GM19324 (cell line): ENCODE data around the gene SHC1.
A peak's percentile ranks its signal among the peaks of the same experiment; 100 is the strongest.

ENCODE experiments used
- ATAC-seq: cut with Tn5 transposase; IDR thresholded peaks from one replicate; pipeline ENCODE4 v1.9.1; 2021; ENCODE audit warnings: mild to moderate bottlenecking, moderate library complexity; ENCODE audit not compliant: unreplicated experiment, low FRiP score

SHC1 gene, protein sequence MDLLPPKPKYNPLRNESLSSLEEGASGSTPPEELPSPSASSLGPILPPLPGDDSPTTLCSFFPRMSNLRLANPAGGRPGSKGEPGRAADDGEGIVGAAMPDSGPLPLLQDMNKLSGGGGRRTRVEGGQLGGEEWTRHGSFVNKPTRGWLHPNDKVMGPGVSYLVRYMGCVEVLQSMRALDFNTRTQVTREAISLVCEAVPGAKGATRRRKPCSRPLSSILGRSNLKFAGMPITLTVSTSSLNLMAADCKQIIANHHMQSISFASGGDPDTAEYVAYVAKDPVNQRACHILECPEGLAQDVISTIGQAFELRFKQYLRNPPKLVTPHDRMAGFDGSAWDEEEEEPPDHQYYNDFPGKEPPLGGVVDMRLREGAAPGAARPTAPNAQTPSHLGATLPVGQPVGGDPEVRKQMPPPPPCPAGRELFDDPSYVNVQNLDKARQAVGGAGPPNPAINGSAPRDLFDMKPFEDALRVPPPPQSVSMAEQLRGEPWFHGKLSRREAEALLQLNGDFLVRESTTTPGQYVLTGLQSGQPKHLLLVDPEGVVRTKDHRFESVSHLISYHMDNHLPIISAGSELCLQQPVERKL

DNA sequence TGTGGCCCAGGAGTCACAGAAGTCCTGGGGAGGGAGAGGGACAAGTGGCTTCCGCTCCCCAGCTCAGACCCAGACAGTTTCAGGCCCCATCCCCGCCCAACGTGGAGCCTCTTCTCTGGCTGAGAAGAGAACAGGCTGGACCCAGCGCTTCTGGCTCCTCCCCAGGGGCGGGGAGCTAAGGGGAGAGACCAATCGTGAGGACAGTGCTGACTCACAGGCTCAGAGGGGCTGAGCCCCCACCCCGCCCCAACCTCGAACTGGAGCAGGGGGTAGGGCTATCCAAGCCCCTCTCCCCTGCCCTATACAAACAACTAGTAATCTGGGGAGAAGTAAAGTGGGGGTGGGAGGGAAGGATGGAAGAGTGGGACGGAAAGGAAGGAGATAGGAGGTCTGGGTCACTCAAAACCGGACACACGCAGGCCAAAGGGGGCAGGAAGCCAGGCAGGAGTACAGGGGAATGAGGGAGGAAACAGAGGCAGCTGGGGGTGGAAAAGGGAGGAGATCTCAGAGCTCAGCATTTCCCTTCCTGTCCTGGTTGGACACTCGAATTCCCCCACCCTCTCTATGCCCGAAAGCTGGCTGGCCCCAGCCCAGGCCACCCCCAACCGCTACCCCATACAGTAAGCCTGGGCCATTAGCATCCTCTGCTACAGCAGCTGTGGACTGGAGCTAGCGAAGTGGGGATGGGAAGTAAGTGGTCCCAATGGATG lies at the start of gene SHC1:
TSS of gene SHC1 (minus strand) at position 117 of the 710 bp plus-strand sequence. CDS start 221 bp downstream, outside the sequence.
- no peak for ATAC-seq

DNA sequence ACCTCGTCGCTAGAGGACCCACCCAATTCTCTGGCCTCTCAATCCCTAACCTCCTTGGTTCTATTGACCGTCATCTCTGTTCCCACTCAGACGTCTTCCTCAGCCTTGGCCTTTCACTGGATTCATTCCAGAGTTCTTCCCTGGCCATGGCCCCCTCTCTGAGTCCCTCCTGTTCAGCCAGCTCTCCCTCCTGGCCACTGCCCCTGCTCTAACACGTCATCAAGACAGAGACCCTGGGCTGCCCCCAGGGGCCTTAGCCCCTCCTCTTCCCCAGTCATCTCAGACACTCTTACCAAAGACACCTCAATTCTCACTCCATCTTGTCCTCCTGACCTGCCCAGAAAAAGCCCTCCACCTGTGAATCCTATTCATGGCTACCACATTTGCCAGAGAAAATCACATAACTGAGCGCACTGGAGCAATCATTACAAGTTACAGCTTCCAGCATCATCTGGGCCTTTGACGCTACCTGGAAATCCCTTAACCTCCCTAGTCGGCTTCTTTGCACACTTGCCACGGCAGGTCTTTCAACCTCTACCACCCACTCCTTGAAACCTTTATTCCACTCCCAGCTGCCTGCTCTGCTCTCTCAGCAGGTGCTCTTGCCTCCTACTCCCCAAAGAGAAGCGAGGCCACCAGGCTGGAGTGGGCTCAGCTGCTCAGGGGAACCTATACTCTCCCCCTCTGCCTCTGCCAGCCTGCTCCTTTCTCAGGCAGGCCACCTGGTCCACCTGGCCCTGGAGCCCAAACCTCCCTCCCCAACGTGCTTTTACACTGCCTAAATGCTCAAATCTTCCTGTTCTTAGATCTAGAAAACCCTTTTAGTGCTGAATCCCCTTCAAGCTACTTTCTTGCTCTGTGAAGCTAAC lies 49.1 kb upstream of the SHC1 start:
- ATAC-seq = no peak

DNA sequence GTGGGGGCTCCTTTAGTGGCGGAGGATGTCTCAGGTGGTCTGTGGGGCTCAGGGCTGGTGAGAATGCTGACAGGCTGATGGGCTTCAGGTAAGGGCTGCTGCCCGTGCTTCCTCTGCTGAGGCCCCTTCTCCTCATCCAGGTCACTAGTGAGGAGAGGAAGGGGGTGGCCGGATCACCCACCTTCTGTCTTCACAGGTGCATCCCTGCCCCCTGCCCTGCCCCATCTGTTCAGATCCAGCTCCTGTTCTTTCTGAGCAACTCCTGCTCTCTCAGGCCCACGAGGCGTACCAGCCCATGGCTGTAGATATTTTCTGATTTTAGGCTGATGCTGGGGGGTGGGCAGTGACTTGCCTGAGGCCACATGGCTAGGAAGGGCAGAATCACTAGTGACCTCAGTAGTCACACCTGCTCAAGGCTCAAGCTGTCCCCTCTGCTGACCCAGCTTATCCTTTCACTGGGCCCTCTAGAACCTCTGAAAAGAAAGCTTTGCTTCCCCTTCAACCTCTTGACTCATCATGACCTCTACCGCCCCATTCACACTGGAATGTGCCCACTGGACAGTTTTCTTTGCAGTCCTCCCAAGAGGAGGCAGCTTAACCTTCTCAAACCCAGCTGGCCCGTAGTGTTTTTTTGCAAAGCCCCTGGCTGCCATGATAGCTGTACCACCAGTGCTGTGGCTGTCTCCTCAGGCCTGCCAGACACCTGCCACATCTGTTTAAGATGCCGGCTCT lies 48.2 kb upstream of the SHC1 start:
- no peak for ATAC-seq

DNA sequence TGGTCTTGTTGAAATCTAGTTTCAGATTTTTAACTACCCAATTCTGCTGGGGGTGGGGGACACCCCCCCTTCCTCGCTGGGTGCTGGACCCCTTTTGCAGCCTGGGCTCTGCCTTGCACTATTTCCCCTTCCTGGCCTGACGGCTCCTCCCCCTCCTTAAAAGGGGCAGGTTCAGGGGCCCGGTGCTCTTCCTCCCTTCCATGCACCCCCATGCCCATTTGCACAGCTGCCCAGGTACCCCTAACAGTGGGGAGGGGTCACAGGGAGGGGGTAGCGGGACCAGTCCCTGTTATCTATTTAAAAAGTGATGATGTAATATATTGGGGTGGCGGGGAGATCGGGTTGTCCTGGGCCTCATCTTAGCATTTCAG lies 47.4 kb upstream of the SHC1 start:
- no peak for ATAC-seq

DNA sequence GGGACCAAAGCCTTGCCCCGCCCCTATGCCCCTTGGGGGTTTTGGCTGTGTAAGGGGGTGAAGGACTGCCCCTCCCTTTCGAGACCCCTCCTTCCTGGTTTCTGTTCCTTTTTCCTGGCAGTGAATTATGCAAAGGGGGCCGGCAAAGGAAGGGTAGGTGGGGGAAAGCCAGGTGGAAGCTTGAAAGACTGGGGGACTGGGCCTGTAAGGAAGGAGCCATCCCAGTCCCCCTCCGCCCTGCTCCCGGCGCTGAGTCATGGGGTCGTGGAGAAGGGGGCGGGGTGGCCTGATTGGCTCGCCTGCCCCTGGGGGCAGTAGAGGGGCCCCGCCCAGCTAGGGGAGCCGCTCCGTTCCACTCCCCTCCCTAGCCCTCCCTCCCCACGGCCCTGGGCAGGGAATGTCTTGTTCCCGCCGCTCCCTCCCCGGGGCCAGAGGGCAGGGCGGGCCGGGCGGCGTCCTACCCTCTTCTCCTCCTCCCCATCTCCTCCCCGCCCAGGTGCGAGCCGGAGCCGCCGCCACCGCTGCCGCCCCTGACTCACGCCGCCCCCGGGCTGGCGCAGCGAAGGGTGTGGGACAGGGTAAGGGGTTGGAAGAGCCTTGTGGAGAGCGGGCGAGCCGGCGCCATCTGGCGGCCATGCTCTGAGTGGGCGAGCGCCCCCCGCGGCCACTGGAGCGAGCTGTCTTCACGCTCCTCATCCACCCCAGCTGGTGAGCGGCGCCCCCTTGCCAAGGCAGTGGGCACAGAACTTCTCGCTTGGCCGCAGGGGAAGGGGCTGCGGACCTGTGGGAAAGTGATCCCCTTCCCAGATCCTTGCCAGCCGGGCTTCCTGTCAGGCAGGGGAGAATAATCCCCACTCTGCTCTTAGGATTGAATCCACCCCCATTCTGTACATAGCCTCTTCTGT lies 46.7 kb upstream of the SHC1 start:
- peak; percentile 67 for ATAC-seq

DNA sequence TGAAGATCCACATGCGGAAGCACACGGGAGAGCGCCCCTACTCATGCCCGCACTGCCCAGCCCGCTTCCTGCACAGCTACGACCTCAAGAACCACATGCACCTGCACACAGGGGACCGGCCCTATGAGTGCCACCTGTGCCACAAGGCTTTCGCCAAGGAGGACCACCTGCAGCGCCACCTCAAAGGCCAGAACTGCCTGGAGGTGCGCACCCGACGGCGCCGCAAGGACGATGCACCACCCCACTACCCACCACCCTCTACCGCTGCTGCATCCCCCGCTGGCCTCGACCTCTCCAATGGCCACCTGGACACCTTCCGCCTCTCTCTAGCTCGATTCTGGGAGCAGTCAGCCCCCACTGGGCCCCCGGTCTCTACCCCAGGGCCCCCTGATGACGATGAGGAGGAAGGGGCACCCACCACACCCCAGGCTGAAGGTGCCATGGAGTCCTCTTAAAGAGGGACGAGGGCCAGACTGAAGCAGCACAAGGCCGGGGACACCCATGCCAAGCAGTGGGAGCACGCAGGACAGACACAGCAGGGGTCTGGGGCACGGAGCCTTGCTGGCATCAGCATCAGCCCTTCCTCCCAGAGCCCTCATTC lies 45.8 kb upstream of the SHC1 start:
- ATAC-seq = no peak

DNA sequence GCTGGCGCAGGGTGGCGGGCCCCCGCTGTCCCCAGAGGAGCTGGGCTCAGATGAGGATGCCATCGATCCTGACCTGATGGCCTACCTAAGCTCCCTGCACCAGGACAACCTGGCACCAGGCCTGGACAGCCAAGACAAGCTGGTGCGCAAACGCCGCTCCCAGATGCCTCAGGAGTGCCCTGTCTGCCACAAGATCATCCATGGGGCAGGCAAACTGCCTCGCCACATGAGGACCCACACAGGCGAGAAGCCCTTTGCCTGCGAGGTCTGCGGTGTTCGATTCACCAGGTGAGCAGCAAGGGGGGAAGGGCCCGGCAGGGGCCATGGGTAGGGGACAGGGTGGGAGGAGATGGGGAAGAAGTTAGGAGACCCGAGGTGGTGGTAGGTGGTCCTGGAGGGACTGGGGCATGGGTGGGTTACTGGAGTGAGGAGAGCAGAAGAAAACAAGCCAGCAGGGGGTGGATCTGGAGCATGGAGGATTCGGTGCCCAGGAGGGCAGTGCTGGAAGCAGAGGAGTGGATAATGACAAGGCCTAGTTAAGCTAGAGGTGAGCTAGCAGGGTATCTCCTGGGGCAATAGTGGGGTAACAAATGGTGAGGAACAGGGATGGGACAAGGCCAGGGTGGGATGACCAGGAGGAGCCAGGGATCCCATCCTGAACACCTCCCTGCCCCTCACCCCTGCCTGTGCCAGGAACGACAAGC lies 45.1 kb upstream of the SHC1 start:
- ATAC-seq = no peak

DNA sequence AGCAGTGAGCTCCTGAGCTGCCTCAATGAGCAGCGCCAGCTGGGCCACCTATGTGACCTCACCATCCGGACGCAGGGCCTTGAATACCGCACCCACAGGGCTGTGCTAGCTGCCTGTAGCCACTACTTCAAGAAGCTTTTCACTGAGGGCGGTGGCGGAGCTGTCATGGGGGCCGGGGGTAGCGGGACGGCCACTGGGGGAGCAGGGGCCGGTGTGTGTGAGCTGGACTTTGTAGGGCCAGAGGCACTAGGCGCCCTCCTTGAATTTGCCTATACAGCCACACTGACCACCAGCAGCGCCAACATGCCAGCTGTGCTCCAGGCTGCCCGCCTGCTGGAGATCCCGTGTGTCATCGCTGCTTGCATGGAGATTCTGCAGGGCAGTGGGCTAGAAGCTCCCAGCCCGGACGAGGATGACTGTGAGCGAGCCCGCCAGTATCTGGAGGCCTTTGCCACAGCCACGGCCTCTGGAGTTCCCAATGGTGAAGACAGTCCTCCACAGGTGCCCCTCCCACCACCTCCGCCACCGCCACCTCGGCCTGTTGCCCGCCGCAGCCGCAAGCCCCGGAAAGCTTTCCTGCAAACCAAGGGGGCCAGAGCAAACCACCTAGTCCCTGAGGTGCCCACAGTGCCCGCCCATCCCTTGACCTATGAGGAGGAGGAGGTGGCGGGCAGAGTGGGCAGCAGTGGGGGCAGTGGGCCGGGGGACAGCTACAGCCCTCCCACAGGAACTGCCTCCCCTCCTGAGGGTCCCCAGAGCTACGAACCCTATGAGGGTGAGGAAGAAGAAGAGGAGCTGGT lies 44.4 kb upstream of the SHC1 start:
- no peak for ATAC-seq

DNA sequence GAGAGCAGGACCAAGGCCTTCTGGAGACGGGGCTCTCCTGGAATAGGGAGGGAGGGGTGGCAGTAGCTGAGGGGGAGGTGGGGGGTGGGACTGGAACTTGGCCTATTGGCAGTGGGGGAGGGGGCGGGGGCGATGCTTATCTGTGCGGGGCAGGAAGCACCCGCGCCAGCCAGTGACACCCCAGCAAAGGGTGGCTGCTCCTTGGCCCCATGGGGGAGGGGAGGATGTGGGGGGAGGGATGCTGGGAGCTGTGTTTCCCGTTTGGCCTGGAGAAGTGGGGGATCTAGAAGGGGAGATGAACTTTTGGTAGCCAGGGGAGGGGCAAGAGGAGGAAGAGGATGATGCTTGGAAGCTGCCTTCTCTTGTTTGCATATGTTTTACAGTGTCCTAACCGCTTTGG lies 43.1 kb upstream of the SHC1 start:
- no peak for ATAC-seq

DNA sequence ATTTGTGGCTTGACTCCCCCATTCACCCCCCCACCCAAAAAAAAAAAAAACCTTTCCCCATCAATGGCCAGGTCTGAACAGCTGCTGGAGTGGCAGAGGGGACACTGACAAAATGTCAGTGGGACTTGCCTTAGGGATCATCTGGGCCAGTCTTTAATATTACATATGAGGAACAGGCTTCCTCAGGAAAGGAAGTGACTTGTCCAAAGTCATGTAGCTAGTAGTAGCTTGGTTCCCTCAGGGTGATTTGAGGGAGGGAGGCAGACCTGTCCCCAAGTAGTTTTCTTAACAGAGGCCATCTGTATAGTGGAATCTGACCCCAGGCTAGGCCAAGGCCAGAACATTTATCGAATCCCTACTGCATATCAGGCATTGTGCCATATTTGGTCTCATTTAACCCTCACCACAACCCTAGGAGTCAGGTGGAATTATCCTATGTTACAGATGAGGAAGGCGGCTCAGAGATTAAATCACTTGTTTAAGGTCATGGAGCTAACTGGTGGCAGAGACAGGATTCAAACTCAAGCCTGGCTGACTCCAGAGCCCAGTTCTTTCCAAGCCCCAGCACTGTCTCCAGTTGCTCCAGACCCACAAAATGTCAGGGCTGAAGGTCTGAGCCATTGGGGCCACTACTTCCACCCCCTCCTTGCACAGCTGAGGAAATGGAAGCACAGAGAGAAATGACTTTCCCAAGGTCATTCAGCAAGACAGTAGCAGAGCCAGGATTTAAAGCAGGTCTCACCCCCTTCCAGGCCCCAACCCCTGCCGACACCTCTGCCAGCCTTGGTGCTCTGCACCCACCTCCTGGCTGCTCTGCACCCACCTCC lies 42.4 kb upstream of the SHC1 start:
- ATAC-seq = no peak

DNA sequence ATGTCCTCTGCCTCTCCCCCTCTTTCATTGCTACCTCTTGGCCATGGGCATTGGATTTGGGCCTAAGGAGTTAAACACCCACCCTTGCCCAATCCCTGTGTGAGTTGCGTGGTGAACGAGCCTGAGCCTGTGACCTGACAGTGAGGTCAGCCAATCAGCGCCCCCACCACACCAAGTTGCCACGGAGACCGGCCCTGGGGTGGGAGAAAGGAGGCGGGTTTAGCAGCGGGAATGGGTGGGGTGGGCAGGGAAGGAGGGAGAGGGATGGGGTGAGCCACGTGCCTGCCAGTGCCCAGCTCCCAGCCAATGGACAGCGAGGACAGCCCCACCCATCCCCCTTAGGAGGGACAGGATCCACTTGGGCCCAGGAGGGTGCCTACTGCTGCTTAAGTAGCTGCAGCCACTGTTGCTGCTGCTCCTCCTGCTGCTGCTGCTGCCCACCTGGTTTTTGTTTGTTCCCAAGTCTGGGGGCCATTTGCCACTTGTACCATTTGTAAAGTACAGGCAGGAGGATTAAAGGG lies 41.5 kb upstream of the SHC1 start:
- no peak for ATAC-seq

DNA sequence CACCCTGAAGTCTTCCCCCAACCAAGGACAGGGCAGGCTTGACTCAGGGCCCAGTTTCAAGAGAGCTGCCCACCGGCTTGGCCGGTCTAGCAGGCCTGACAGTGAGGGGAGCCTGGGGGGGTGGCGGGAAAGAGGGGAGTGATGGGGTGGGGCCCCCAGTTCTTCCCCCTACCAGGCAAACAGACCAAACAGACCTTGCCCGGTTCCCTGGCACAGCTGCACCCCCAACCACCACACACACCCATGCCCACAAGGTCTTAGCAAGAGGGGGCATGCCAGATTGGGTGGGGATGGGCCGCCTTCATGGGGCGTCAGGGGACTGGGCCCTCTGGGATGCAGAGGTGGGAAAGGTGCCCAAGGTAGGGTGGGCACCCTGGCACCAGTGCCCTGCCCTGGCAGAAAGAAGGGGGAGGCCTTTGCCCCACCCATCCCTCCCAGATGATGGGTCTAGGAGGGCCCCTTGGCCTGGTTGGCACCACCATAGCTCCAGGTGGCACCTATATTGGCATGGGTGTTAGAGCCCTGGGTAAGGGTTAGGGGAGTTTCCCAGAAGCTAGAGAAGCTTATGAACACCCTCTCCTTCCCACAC lies 41.0 kb upstream of the SHC1 start:
- ATAC-seq = no peak

DNA sequence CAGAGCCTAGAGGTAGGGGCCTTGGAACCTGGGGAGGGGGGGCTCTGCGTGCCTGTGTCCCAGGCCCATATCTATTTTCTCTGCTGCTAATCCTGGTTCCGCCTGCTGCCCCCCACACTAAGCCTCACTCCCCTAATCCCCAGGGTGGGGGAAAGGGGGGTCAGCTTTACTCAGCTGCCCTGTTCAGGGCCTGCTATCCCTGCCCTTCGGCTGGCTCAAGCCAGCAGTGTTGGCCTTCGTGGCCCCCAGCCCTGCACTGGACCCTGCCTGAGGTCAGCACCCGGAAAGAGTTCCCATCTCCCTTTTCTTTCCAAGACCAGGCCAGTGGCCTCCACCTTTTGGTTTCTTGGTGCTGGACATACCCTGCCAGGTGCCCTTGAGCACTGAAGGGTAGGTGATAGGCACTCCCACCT lies 40.5 kb upstream of the SHC1 start:
- no peak for ATAC-seq

DNA sequence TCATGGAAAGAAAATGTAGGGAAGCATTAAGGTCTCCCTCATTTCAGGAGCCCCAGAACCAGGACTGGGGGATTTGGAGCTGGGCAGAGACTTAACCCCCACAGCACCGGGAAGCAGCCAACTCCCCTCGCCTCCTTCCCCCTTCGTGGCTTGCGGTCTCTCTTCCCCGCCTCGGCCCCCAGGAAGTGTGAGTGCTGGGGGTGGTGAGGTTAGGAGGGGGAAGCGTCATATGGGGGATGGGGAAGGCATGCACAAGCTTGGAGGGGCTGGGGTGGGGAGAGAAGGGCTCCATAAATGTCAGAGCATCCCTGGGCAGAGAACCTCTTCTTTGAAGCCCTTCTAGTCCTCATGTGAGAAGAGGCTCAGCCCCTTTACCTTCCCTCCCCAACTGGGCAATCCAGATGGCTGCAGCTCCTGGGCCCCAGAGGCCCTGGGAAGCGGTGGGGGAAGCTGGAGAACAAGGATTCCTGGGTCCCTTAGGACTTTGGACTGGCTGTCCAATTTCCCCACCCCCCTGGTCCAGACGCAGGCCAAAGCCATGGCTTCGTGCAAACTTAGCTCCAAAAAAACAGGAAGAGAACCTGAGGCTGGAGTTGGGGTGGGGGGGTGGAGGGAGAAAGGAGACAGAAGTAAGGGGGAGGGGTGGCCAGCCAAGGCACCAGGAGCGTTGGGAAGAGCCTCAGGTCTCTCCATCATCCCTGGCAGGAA lies 39.8 kb upstream of the SHC1 start:
- ATAC-seq = no peak

DNA sequence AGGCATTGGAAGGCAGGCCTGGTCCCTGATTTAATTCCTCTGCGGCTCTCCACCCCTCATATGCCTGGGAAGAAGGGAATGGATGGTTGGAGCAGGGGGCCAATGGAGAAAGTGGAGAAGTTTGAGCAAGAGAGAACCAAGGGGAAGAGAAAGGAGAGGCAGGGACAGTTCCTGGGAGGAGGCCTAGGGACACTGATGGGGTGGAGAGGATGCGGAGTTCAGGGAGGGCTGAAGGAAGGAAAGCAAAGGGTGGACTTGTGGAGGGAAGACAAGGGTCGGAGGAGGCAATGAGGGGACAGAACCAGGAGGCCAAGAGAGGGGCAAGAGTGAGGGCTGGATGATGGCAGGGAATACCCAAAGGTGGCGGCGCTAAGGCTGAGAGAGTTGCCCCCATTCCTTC lies 39.2 kb upstream of the SHC1 start:
- no peak for ATAC-seq
